ENCODE results near the gene VPS36.

- TF ChIP-seq POLR2A (IDR thresholded peaks at IDR 0.05), result no peak
- no peak for TF ChIP-seq CTCF (IDR thresholded peaks at IDR 0.05)
Observed at GRCh38 chr13:52371736-52372247, 78.6 kb downstream of the VPS36 start.

Data from lower leg skin (tissue), 3 donors.